CD4-positive, CD25-positive, alpha-beta regulatory T cell (primary cell): ENCODE data around the gene RIMS1. TPM values are rescaled to one million over a fixed set of nuclear protein-coding genes. Genes with fewer than 3 reads are reported as not detected.

Experiments used
- ATAC-seq, 2 donors: fragments of 150-1000 bp; cut with Tn5 transposase; one replicate each; pipeline ENCODE4 v1.10.0; 2021; ENCODE audit warnings: low read depth in 2 of 2, moderate number of reproducible peaks in 2 of 2, moderate library complexity in 1 of 2
- DNase-seq, 3 donors: peaks; one replicate each; pipeline versions ENCODE4 v3.0.0 to v3.0.0-alpha.2; 2012 to 2022; ENCODE audit warnings: mixed read lengths in 1 of 3
- H3K27ac ChIP-seq: one replicate; pipeline ENCODE4 v1.7.0; 2013; ENCODE audit warnings: mild to moderate bottlenecking, low read length; ENCODE audit not compliant: insufficient read depth, poor library complexity, severe bottlenecking
- H3K27me3 ChIP-seq: one replicate; pipeline ENCODE4 v1.7.0; 2013; ENCODE audit warnings: low read length; ENCODE audit not compliant: control insufficient read depth, insufficient read depth
- H3K36me3 ChIP-seq: one replicate; pipeline ENCODE4 v1.7.0; 2013; ENCODE audit warnings: mild to moderate bottlenecking, low read length, moderate library complexity; ENCODE audit not compliant: control insufficient read depth, insufficient read depth
- H3K4me1 ChIP-seq: 2 replicates; pipeline ENCODE4 v1.7.0; 2013; ENCODE audit warnings: mild to moderate bottlenecking, low read length; ENCODE audit not compliant: insufficient read depth, control insufficient read depth, poor library complexity, severe bottlenecking
- H3K4me3 ChIP-seq: one replicate; pipeline ENCODE4 v1.7.0; 2013; ENCODE audit warnings: low read depth, mild to moderate bottlenecking, low read length, moderate library complexity
- H3K9me3 ChIP-seq, 2 experiments: 1 replicate in 1 of 2; 2 replicates in 1 of 2; pipeline ENCODE4 v1.7.0; 2013; ENCODE audit warnings: low read length in 2 of 2, mild to moderate bottlenecking in 1 of 2, moderate library complexity in 1 of 2; ENCODE audit not compliant: control insufficient read depth in 2 of 2
- H3K27ac Mint-ChIP-seq, 3 donors: one replicate each; pipeline ENCODE4 v1.8.0; 2020 to 2022; ENCODE audit warnings: mild to moderate bottlenecking in 3 of 3, mixed read lengths in 3 of 3, moderate library complexity in 2 of 3
- H3K27me3 Mint-ChIP-seq: one replicate; pipeline ENCODE4 v1.8.0; 2022; ENCODE audit warnings: mild to moderate bottlenecking, mixed read lengths
- H3K36me3 Mint-ChIP-seq: one replicate; pipeline ENCODE4 v1.8.0; 2020; ENCODE audit warnings: mixed read lengths
- H3K4me1 Mint-ChIP-seq, 4 donors: one replicate each; pipeline ENCODE4 v1.8.0; 2020 to 2022; ENCODE audit warnings: mixed read lengths in 4 of 4, mild to moderate bottlenecking in 1 of 4
- H3K4me3 Mint-ChIP-seq, 4 donors: one replicate each; pipeline ENCODE4 v1.8.0; 2020 to 2022; ENCODE audit warnings: mild to moderate bottlenecking in 4 of 4, mixed read lengths in 4 of 4, moderate library complexity in 3 of 4
- H3K9me3 Mint-ChIP-seq, 7 donors: one replicate each; pipeline ENCODE4 v1.8.0; 2020 to 2022; ENCODE audit warnings: mixed read lengths in 7 of 7, mild to moderate bottlenecking in 3 of 7, moderate library complexity in 2 of 7
- polyA plus RNA-seq, 4 donors: library from polyadenylated mRNA; unstranded; fragments of 300-500 nt; fragmentation: Illumina TruSeq; gene quantifications; one replicate each; pipeline ENCODE4 v1.2.3, GENCODE V29; 2021
- total RNA-seq: library from RNA; stranded (reverse); gene quantifications from one replicate; pipeline ENCODE4 v1.2.3, GENCODE V29; 2022

Gene RIMS1
- total and polyA plus RNA-seq, 5 donors from 2014 or later, result not detected

- Histone ChIP-seq H3K27me3 (peaks cover 2% of the 10 kb centered on the region), H3K36me3 (no peaks in the 10 kb centered on the region), H3K4me1 (no peaks in the 10 kb centered on the region), H3K9me3 (no peaks in the 10 kb centered on the region), H3K4me3 (no peak overlapping the region), H3K27ac (no peak overlapping the region)
- no peak overlapping the region for H3K4me3 Mint-ChIP-seq
- no peaks in the 10 kb centered on the region for H3K4me1 Mint-ChIP-seq
- no peaks in the 10 kb centered on the region for H3K27me3 Mint-ChIP-seq
- H3K27ac Mint-ChIP-seq, result no peak overlapping the region
- no peaks in the 10 kb centered on the region for H3K36me3 Mint-ChIP-seq
- ATAC-seq, result no peak
- no peak for DNase-seq
- peaks cover 0 to 10% (median 0%) of the 10 kb centered on the region in 7 donors for H3K9me3 Mint-ChIP-seq
Observed at GRCh38 chr6:72175916-72176315, 289.6 kb downstream of the RIMS1 start.

- no peaks in the 10 kb centered on the region for H3K9me3 ChIP-seq
- ATAC-seq (no peak), DNase-seq (peak in 1 of 3 donors; percentile 1)
- Mint-ChIP-seq H3K4me1 (peaks cover 0 to 3% (median 0%) of the 10 kb centered on the region in 4 donors), H3K27me3 (peaks cover 29% of the 10 kb centered on the region), H3K9me3 (peaks cover 0 to 7% (median 0%) of the 10 kb centered on the region in 7 donors), H3K4me3 (no peak overlapping the region), H3K36me3 (no peaks in the 10 kb centered on the region), H3K27ac (peak overlapping the region in 1 of 3 donors; percentile 74)
- H3K27me3 ChIP-seq, result peaks cover 2% of the 10 kb centered on the region
- H3K36me3 ChIP-seq, result no peaks in the 10 kb centered on the region
- H3K4me3 ChIP-seq, result no peak overlapping the region
- no peak overlapping the region for H3K27ac ChIP-seq
- H3K4me1 ChIP-seq, result no peaks in the 10 kb centered on the region
Observed at GRCh38 chr6:72182337-72183246, 296.2 kb downstream of the RIMS1 start.

- DNase-seq, result no peak
- Histone ChIP-seq H3K36me3 (no peaks in the 10 kb centered on the region), H3K9me3 (no peaks in the 10 kb centered on the region), H3K4me1 (no peaks in the 10 kb centered on the region), H3K27ac (no peak overlapping the region), H3K27me3 (no peaks in the 10 kb centered on the region), H3K4me3 (no peak overlapping the region)
- no peak for ATAC-seq
- Mint-ChIP-seq H3K36me3 (no peaks in the 10 kb centered on the region), H3K4me1 (no peaks in the 10 kb centered on the region), H3K9me3 (peaks cover 0 to 2% (median 0%) of the 10 kb centered on the region in 7 donors), H3K4me3 (no peak overlapping the region), H3K27me3 (no peaks in the 10 kb centered on the region), H3K27ac (no peak overlapping the region)
Observed at GRCh38 chr6:72203983-72204382, 317.6 kb downstream of the RIMS1 start.

- Histone ChIP-seq H3K9me3 (no peaks in the 10 kb centered on the region), H3K27ac (no peak overlapping the region), H3K4me3 (no peak overlapping the region), H3K27me3 (no peaks in the 10 kb centered on the region), H3K36me3 (no peaks in the 10 kb centered on the region), H3K4me1 (no peaks in the 10 kb centered on the region)
- H3K36me3 Mint-ChIP-seq, result no peaks in the 10 kb centered on the region
- ATAC-seq (no peak), DNase-seq (no peak)
- H3K9me3 Mint-ChIP-seq, result peaks cover 0 to 2% (median 0%) of the 10 kb centered on the region in 7 donors
- H3K27me3 Mint-ChIP-seq, result no peaks in the 10 kb centered on the region
- no peaks in the 10 kb centered on the region for H3K4me1 Mint-ChIP-seq
- H3K27ac Mint-ChIP-seq, result no peak overlapping the region
- no peak overlapping the region for H3K4me3 Mint-ChIP-seq
Observed at GRCh38 chr6:72205500-72205899, 319.1 kb downstream of the RIMS1 start.

GRCh38 chr6:72206606-72207005 is 320.3 kb downstream of the RIMS1 start:
- DNase-seq (no peak), ATAC-seq (no peak)
- Histone ChIP-seq H3K27me3 (no peaks in the 10 kb centered on the region), H3K27ac (no peak overlapping the region), H3K36me3 (no peaks in the 10 kb centered on the region), H3K9me3 (no peaks in the 10 kb centered on the region), H3K4me1 (no peaks in the 10 kb centered on the region), H3K4me3 (no peak overlapping the region)
- H3K9me3 Mint-ChIP-seq, result peaks cover 0 to 2% (median 0%) of the 10 kb centered on the region in 7 donors
- no peak overlapping the region for H3K27ac Mint-ChIP-seq
- H3K36me3 Mint-ChIP-seq, result no peaks in the 10 kb centered on the region
- no peaks in the 10 kb centered on the region for H3K4me1 Mint-ChIP-seq
- no peaks in the 10 kb centered on the region for H3K27me3 Mint-ChIP-seq
- H3K4me3 Mint-ChIP-seq, result no peak overlapping the region

GRCh38 chr6:72212686-72213085 is 326.3 kb downstream of the RIMS1 start:
- Mint-ChIP-seq H3K36me3 (no peaks in the 10 kb centered on the region), H3K4me3 (no peak overlapping the region), H3K9me3 (peaks cover 0 to 1% (median 0%) of the 10 kb centered on the region in 7 donors), H3K27me3 (no peaks in the 10 kb centered on the region), H3K4me1 (no peaks in the 10 kb centered on the region), H3K27ac (no peak overlapping the region)
- Histone ChIP-seq H3K4me1 (no peaks in the 10 kb centered on the region), H3K4me3 (no peak overlapping the region), H3K9me3 (no peaks in the 10 kb centered on the region), H3K36me3 (no peaks in the 10 kb centered on the region), H3K27me3 (no peaks in the 10 kb centered on the region), H3K27ac (no peak overlapping the region)
- DNase-seq (no peak), ATAC-seq (no peak)

GRCh38 chr6:72213654-72214053 is 327.3 kb downstream of the RIMS1 start:
- H3K4me1 ChIP-seq, result no peaks in the 10 kb centered on the region
- no peaks in the 10 kb centered on the region for H3K27me3 Mint-ChIP-seq
- H3K4me1 Mint-ChIP-seq, result no peaks in the 10 kb centered on the region
- no peak overlapping the region for H3K27ac Mint-ChIP-seq
- no peak overlapping the region for H3K27ac ChIP-seq
- H3K9me3 Mint-ChIP-seq, result peaks cover 0 to 1% (median 0%) of the 10 kb centered on the region in 7 donors
- H3K4me3 ChIP-seq, result no peak overlapping the region
- H3K36me3 Mint-ChIP-seq, result no peaks in the 10 kb centered on the region
- no peaks in the 10 kb centered on the region for H3K9me3 ChIP-seq
- no peaks in the 10 kb centered on the region for H3K36me3 ChIP-seq
- DNase-seq (no peak), ATAC-seq (no peak)
- no peak overlapping the region for H3K4me3 Mint-ChIP-seq
- H3K27me3 ChIP-seq, result no peaks in the 10 kb centered on the region
